Upper lobe of left lung (tissue), 6 donors: Measurements from ENCODE around the gene TMEM222. TPM values are rescaled to one million over a fixed set of nuclear protein-coding genes. Genes with fewer than 3 reads are reported as not detected.

Experiments used
- ATAC-seq, 2 donors: fragments of 200-7000 bp; cut with Tn5 transposase; one replicate each; pipeline ENCODE4 v1.9.1; 2022; ENCODE audit warnings: mild to moderate bottlenecking in 2 of 2, moderate library complexity in 2 of 2; ENCODE audit not compliant: low FRiP score in 2 of 2
- DNase-seq, 2 donors: peaks; one replicate each; pipeline ENCODE4 v3.0.0-alpha.2; 2019 to 2020
- H3K27ac ChIP-seq, 4 donors: fragments of 200-600 bp; sonication (generic); one replicate each; pipeline ENCODE4 v1.5.1; 2016 to 2019
- H3K27me3 ChIP-seq, 4 donors: fragments of 200-600 bp; sonication (generic); one replicate each; pipeline ENCODE4 v1.5.1; 2017 to 2019
- H3K36me3 ChIP-seq, 4 donors: fragments of 200-600 bp; sonication (generic); one replicate each; pipeline ENCODE4 v1.5.1; 2016 to 2019
- H3K4me1 ChIP-seq, 4 donors: fragments of 200-600 bp; sonication (generic); one replicate each; pipeline ENCODE4 v1.5.1; 2018 to 2019
- H3K4me3 ChIP-seq, 4 donors: fragments of 200-600 bp; sonication (generic); one replicate each; pipeline ENCODE4 v1.5.1; 2017 to 2019; ENCODE audit warnings: mild to moderate bottlenecking in 2 of 4, moderate library complexity in 1 of 4
- H3K9me3 ChIP-seq, 4 donors: fragments of 200-600 bp; sonication (generic); one replicate each; pipeline ENCODE4 v1.5.1; 2018 to 2019
- EP300 ChIP-seq, 4 donors: sonication (generic); formaldehyde crosslinking; IDR thresholded peaks; one replicate each; pipeline ENCODE4 v1.5.1; 2017; ENCODE audit warnings: antibody characterized with exemption in 4 of 4, control low read depth in 2 of 4
- POLR2A ChIP-seq, 4 donors: fragments of 450-650 bp; IDR thresholded peaks; one replicate each; pipeline ENCODE4 v1.5.1; 2016 to 2017; ENCODE audit warnings: antibody characterized with exemption in 4 of 4, mild to moderate bottlenecking in 2 of 4
- POLR2AphosphoS5 ChIP-seq, 2 donors: sonication (generic); formaldehyde crosslinking; IDR thresholded peaks; one replicate each; pipeline ENCODE4 v1.5.1; 2017; ENCODE audit warnings: antibody characterized with exemption in 2 of 2
- WGBS, 2 donors: methylation state at CpG; one replicate each; pipeline ENCODE4 v1.1.5; 2017 to 2018; 5-methylcytosine and 5-hydroxymethylcytosine counted together
- total RNA-seq, 6 donors: library from RNA; depleted of rRNA in 4 of 6; stranded (reverse); fragments of >200 nt in 4 of 6; gene quantifications; one replicate each; pipeline versions ENCODE4 v1.1.0 to v1.2.1, GENCODE V29; 2016 to 2021
- TF ChIP-seq, protein P1 (sequence below), 6 experiments: fragments of 450-650 bp in 4 of 6; fragments of 200-600 bp in 2 of 6; sonication (generic) in 2 of 6; IDR thresholded peaks; one replicate each; pipeline ENCODE4 v1.5.1; 2016 to 2019; ENCODE audit warnings: antibody characterized with exemption in 6 of 6
- donor health status: DM: no; HTN: no; CAD: no; lungs with moderate emphysema.
- donor health status: DM: no; HTN: yes; CAD: no; lungs with severe emphysema.

Gene TMEM222
- total RNA-seq, 6 donors from 2014 or later: 11.5 to 43.9 (median 30.1) TPM

DNA sequence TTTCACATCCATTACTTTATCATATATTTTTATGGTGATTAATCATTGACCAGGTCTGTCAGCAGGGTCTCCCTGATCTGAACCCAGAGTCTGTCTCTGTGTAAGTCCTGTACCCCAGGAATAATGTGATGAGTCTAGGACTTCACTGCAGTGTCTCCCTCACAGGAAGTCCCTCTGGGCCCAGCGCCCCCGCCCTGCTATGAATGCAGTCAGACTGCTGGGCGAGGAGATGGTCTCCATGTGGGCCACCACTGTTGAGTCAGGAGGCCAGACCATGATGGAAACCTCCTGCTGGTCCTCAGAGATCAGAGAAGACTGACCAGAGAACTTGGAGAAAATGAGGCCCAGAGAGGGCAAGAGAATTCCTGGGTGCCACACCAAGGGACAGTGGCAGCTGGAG lies 9.5 kb downstream of the TMEM222 start:
- no peaks in the 10 kb centered on the region for H3K27me3 ChIP-seq
- H3K27ac ChIP-seq: peak overlapping the region in 1 of 4 donors; percentile 17
- no peak overlapping the region for H3K4me3 ChIP-seq
- DNase-seq: no peak
- H3K36me3 ChIP-seq: peaks cover 14 to 88% (median 55%) of the 10 kb centered on the region in 4 donors
- no peaks in the 10 kb centered on the region for H3K9me3 ChIP-seq
- ATAC-seq: no peak
- peaks cover 2 to 27% (median 11%) of the 10 kb centered on the region in 4 donors for H3K4me1 ChIP-seq
- 83 to 85% methylated on average over 1 to 3 of the region's 3 CpGs for WGBS, 2 donors
- no peak for TF ChIP-seq POLR2A (IDR thresholded peaks at IDR 0.05)
- TF ChIP-seq, protein P1, sequence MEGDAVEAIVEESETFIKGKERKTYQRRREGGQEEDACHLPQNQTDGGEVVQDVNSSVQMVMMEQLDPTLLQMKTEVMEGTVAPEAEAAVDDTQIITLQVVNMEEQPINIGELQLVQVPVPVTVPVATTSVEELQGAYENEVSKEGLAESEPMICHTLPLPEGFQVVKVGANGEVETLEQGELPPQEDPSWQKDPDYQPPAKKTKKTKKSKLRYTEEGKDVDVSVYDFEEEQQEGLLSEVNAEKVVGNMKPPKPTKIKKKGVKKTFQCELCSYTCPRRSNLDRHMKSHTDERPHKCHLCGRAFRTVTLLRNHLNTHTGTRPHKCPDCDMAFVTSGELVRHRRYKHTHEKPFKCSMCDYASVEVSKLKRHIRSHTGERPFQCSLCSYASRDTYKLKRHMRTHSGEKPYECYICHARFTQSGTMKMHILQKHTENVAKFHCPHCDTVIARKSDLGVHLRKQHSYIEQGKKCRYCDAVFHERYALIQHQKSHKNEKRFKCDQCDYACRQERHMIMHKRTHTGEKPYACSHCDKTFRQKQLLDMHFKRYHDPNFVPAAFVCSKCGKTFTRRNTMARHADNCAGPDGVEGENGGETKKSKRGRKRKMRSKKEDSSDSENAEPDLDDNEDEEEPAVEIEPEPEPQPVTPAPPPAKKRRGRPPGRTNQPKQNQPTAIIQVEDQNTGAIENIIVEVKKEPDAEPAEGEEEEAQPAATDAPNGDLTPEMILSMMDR (IDR thresholded peaks at IDR 0.05): no peak
- no peak for TF ChIP-seq POLR2AphosphoS5 (IDR thresholded peaks at IDR 0.05)
- no peak for TF ChIP-seq EP300 (IDR thresholded peaks at IDR 0.05)

- ATAC-seq (no peak), DNase-seq (no peak)
- H3K36me3 ChIP-seq: peaks cover 14 to 90% (median 57%) of the 10 kb centered on the region in 4 donors
Observed at GRCh38 chr1:27331922-27332321, 10.0 kb downstream of the TMEM222 start.

GRCh38 chr1:27332536-27333281 lies 10.7 kb downstream of the TMEM222 start:
- H3K9me3 ChIP-seq: no peaks in the 10 kb centered on the region
- peaks cover 14 to 87% (median 60%) of the 10 kb centered on the region in 4 donors for H3K36me3 ChIP-seq
- no peak overlapping the region for H3K4me3 ChIP-seq
- peak in 1 of 2 donors; percentile 56 for DNase-seq
- 67 to 87% methylated on average over 8 to 11 of the region's 11 CpGs for WGBS, 2 donors
- H3K27me3 ChIP-seq: no peaks in the 10 kb centered on the region
- peak overlapping the region in 1 of 4 donors; percentile 17 for H3K27ac ChIP-seq
- H3K4me1 ChIP-seq: peaks cover 2 to 15% (median 8%) of the 10 kb centered on the region in 4 donors
- ATAC-seq: peak; percentile 67 to 76
- TF ChIP-seq POLR2A (IDR thresholded peaks at IDR 0.05): no peak
- TF ChIP-seq, protein P1 (IDR thresholded peaks at IDR 0.05): peak; percentile 76 to 87 (median 82)

More at GRCh38 chr1:27331922-27332321, 10.0 kb downstream of the TMEM222 start:
- peaks cover 2 to 23% (median 8%) of the 10 kb centered on the region in 4 donors for H3K4me1 ChIP-seq
- H3K9me3 ChIP-seq: no peaks in the 10 kb centered on the region
- 92 to 93% methylated on average over 5 of the region's 5 CpGs for WGBS, 2 donors
- H3K27me3 ChIP-seq: no peaks in the 10 kb centered on the region
- no peak overlapping the region for H3K4me3 ChIP-seq
- TF ChIP-seq, protein P1 (IDR thresholded peaks at IDR 0.05): no peak
- TF ChIP-seq POLR2A (IDR thresholded peaks at IDR 0.05) (no peak), EP300 (IDR thresholded peaks at IDR 0.05) (no peak), POLR2AphosphoS5 (IDR thresholded peaks at IDR 0.05) (no peak)
- peak overlapping the region in 1 of 4 donors; percentile 17 for H3K27ac ChIP-seq

- H3K4me1 ChIP-seq: peaks cover under 1 to 13% (median 6%) of the 10 kb centered on the region in 4 donors
- H3K27me3 ChIP-seq: no peaks in the 10 kb centered on the region
- TF ChIP-seq, protein P1 (IDR thresholded peaks at IDR 0.05): no peak
- no peak overlapping the region for H3K4me3 ChIP-seq
- DNase-seq (no peak), ATAC-seq (no peak)
- no peaks in the 10 kb centered on the region for H3K9me3 ChIP-seq
- 93 to 95% methylated on average over 8 to 17 of the region's 17 CpGs for WGBS, 2 donors
- H3K36me3 ChIP-seq: peaks cover 14 to 79% (median 60%) of the 10 kb centered on the region in 4 donors
- no peak overlapping the region for H3K27ac ChIP-seq
Observed at GRCh38 chr1:27333717-27334279, 11.8 kb downstream of the TMEM222 start.
